Kidney (tissue), 14 donors: Measurements from ENCODE around the gene TOMM5. TPM values are rescaled to one million over a fixed set of nuclear protein-coding genes. Genes with fewer than 3 reads are reported as not detected.

Experiments
- DNase-seq, 5 donors: peaks; one replicate each; pipeline ENCODE4 v3.0.0-alpha.2; 2013 to 2020
- FAIRE-seq: peaks from 2 replicates; lab custom pipeline; 2012; peaks lifted over from hg19 to GRCh38; lab: Jason Lieb, UNC
- H3K27ac ChIP-seq, 2 donors: one replicate each; pipeline ENCODE4 v1.7.0; 2013; ENCODE audit warnings: low read depth in 2 of 2, low read length in 2 of 2, inconsistent platforms in 1 of 2
- H3K27me3 ChIP-seq: one replicate; pipeline ENCODE4 v1.7.1; 2013; ENCODE audit warnings: low read length, inconsistent platforms; ENCODE audit not compliant: control insufficient read depth, insufficient read depth
- H3K36me3 ChIP-seq, 3 donors: one replicate each; pipeline versions ENCODE4 v1.7.0 to v1.7.1; 2013; ENCODE audit warnings: low read length in 3 of 3, control low read depth in 1 of 3, inconsistent platforms in 1 of 3; ENCODE audit not compliant: insufficient read depth in 3 of 3, control insufficient read depth in 2 of 3
- H3K4me1 ChIP-seq, 3 donors: one replicate each; pipeline versions ENCODE4 v1.7.0 to v1.7.1; 2013; ENCODE audit warnings: low read length in 3 of 3, inconsistent platforms in 1 of 3, low read depth in 1 of 3; ENCODE audit not compliant: control insufficient read depth in 2 of 3, insufficient read depth in 2 of 3
- H3K4me3 ChIP-seq, 3 donors: one replicate each; pipeline versions ENCODE4 v1.7.0 to v1.8.1; 2013; ENCODE audit warnings: low read length in 3 of 3, control low read depth in 1 of 3, inconsistent platforms in 1 of 3
- H3K9ac ChIP-seq, 3 donors: one replicate each; pipeline versions ENCODE4 v1.7.0 to v1.7.1; 2013; ENCODE audit warnings: low read length in 3 of 3, control low read depth in 1 of 3, inconsistent platforms in 1 of 3
- H3K9me3 ChIP-seq, 3 donors: one replicate each; pipeline versions ENCODE4 v1.7.0 to v1.7.1; 2013; ENCODE audit warnings: low read length in 3 of 3, control low read depth in 1 of 3, inconsistent platforms in 1 of 3; ENCODE audit not compliant: control insufficient read depth in 2 of 3, insufficient read depth in 1 of 3
- intact Hi-C: fragments of 100-400 bp; cut with DNase I; formaldehyde crosslinking; loops from one replicate; pipeline ENCODE4 v1.11.1; 2022
- polyA plus RNA-seq: library from polyadenylated mRNA; stranded (reverse); fragments of 350-450 nt; fragmentation: Illumina TruSeq; extraction: RNeasy Lipid Tissue Mini Kit (QIAGEN cat#74804); gene quantifications from one replicate; pipeline ENCODE4 v1.2.3, GENCODE V29; 2014; ENCODE audit warnings: low read depth, low replicate concordance; ENCODE audit not compliant: insufficient read depth
- total RNA-seq: library from RNA; stranded (reverse); fragmentation: NEBNext Ultra II Directional; extraction: Animal tissue kit (Norgen Biotek cat#: 25700); gene quantifications from one replicate; pipeline ENCODE4 v1.2.1, GENCODE V29; 2021
- TF ChIP-seq, protein P1 (sequence below): IDR thresholded peaks from 3 replicates; pipeline ENCODE4 v1.5.1; 2012; ENCODE audit warnings: mild to moderate bottlenecking, moderate library complexity, borderline replicate concordance; ENCODE audit not compliant: insufficient read depth; ENCODE audit errors: extremely low read depth
- donor health status: control.
- donor health status: control.
- donor health status: control.
- donor health status: control.
- donor health status: control.
- donor health status: DM: yes; HTN: yes; CAD: no.
- donor health status: Normal renal cell carcinoma (clear cell type).

TOMM5 gene
- total and polyA plus RNA-seq, 2 donors from 2014 or later: 59.5 to 197 TPM

DNA sequence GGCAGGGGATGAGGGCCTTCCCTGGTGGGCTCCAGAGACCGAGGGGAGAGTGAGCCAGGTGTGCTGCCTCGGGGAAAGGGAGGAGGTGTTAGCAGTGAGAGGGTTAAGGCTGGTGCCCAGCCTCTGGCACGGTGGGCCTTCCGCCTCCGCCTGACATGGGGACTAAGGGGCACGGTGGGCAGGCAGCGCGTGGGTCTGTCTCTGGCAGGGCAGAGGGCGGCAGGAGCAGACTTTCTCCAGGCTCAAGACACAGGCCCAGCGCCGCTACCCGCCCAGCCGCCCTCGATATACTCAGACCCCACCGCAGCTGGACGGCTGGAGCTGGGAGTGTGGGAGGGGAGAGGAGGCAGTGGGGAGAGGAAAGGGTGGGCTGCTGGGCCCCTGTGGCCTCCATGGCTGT, 43.4 kb upstream of the TOMM5 start:
- intact Hi-C loops: no loop called here
- H3K36me3 ChIP-seq: no peaks in the 10 kb centered on the region
- H3K9me3 ChIP-seq: no peaks in the 10 kb centered on the region
- H3K4me1 ChIP-seq: no peaks in the 10 kb centered on the region
- H3K9ac ChIP-seq: no peak overlapping the region
- H3K27me3 ChIP-seq: no peaks in the 10 kb centered on the region
- TF ChIP-seq, protein P1, sequence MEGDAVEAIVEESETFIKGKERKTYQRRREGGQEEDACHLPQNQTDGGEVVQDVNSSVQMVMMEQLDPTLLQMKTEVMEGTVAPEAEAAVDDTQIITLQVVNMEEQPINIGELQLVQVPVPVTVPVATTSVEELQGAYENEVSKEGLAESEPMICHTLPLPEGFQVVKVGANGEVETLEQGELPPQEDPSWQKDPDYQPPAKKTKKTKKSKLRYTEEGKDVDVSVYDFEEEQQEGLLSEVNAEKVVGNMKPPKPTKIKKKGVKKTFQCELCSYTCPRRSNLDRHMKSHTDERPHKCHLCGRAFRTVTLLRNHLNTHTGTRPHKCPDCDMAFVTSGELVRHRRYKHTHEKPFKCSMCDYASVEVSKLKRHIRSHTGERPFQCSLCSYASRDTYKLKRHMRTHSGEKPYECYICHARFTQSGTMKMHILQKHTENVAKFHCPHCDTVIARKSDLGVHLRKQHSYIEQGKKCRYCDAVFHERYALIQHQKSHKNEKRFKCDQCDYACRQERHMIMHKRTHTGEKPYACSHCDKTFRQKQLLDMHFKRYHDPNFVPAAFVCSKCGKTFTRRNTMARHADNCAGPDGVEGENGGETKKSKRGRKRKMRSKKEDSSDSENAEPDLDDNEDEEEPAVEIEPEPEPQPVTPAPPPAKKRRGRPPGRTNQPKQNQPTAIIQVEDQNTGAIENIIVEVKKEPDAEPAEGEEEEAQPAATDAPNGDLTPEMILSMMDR: no peak
- FAIRE-seq (no peak), DNase-seq (no peak)
- H3K27ac ChIP-seq: no peak overlapping the region
- H3K4me3 ChIP-seq: no peak overlapping the region

DNA sequence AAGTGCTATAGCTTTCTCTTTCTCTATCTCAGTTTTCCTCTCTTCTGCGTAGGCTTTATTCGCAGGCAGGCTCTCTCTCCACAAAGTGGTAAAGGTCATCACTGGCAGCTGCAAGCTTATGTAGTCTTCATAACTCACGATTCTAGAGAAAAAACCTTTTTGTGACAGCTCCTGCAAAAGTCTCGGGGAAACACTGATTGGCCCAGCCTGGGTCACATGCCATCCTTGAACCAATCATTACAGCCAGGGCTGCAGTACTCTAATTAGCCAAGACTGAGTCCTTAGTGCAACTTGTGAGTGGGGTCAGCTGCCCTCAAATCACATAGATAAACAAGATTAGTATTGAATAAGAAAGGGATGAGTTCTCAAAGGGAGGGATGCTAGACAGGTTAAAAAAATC, 40.1 kb upstream of the TOMM5 start:
- DNase-seq (no peak), FAIRE-seq (no peak)
- Histone ChIP-seq H3K36me3 (no peaks in the 10 kb centered on the region), H3K4me3 (no peak overlapping the region), H3K9ac (no peak overlapping the region), H3K27me3 (no peaks in the 10 kb centered on the region), H3K4me1 (no peaks in the 10 kb centered on the region), H3K27ac (no peak overlapping the region), H3K9me3 (no peaks in the 10 kb centered on the region)
- intact Hi-C loops: no loop called here
- TF ChIP-seq, protein P1: no peak

DNA sequence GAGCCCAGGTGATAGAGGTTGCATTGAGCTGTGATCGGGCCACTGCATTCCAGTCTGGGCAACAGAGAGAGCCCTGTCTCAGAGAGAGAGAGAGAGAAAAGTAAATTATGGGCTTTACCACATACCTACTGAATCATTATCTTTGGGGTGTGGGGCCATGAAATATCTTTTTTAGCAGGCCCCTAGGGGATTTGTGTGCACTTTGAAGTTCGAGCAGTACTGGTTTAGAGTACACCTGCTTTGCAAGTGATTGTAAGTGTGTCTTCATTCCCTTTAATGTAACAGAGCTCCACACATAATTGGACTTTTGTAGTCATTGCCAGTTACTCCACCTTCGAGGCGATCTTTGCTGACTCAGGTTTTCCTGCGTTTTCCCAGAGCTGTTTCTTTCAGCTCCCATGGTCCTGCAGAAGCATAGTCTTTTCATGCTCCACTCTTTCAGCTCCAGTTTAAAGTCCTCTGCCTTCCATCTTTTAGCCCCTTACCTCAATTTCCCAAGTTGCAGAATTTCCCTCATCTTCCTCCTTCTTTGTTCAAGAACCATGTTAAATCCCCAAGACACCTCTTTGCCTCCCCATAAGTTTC, 34.4 kb upstream of the TOMM5 start:
- FAIRE-seq: no peak

More for the DNA sequence above, 34.4 kb upstream of the TOMM5 start:
- Histone ChIP-seq H3K36me3 (no peaks in the 10 kb centered on the region), H3K4me3 (no peak overlapping the region), H3K9ac (no peak overlapping the region), H3K27ac (no peak overlapping the region), H3K4me1 (no peaks in the 10 kb centered on the region), H3K27me3 (no peaks in the 10 kb centered on the region), H3K9me3 (no peaks in the 10 kb centered on the region)
- no peak for DNase-seq
- TF ChIP-seq, protein P1: no peak
- intact Hi-C loops: no loop called here
